Measurements from ENCODE around the gene ZNF362. TPM values are rescaled to one million over a fixed set of nuclear protein-coding genes. Genes with fewer than 3 reads are reported as not detected.

Gene ZNF362
- total and polyA plus RNA-seq, 10 of the 15 experiments (the other 5 are each of a cell fraction or from before 2014, with no cell fraction given) = 0.74 to 22.8 (median 7.4) TPM

DNA sequence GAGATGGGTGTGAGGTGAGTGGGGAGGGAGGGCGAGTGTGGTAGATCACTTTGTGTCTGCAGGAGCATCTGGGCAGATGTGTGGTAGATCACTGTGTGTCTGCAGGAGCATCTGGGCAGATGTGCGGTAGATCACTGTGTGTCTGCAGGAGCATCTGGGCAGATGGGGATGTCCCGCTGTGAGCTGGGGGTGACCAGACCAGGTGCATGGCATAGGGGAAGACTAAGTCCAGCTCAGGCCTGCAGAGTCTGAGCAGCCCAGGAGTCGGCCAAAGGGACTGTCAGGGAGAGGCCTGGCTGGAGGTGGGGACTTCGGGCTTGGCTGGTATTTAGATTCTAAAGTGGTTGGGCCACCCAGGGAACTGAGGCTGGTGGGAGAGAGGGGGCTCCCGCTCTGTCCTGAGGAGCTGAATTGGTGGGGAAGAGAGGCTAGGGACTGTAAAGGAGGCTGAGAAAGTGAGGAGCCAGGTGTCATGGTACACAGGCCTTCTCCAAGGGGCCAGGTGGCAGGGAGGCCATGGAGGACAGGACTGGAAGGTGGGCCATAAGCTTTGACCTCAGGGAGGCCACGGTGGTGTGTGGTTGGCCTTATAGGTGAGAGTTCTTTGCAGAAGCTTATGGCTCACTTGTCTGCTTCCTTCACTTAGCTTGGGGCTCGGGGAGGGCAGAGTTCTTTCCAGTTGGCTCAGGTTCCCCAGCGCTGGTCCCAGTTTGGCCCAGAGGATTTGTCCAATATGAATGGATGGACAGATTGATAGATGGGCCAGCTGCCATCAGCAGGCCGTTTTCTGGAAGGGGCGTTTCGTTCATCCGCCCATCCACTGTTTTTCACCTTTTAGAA, 15.6 kb downstream of the ZNF362 start:
- Histone ChIP-seq H3K27me3 (replicated peaks in 1 of 2; ENCODE audit: control insufficient read depth in 2 of 2, insufficient read depth in 2 of 2, low read length in 1 of 2) (no peaks in the 10 kb centered on the region), H3K9ac (ENCODE audit: control insufficient read depth, insufficient read depth, low read length) (no peak overlapping the region), H3K27ac (ENCODE audit: control insufficient read depth, insufficient read depth) (no peak overlapping the region), H3K4me3 (no peak overlapping the region), H3K4me1 (ENCODE audit: control insufficient read depth, insufficient read depth, low read length) (peaks cover 6% of the 10 kb centered on the region), H4K20me1 (ENCODE audit: control insufficient read depth, insufficient read depth) (no peaks in the 10 kb centered on the region), H3K36me3 (ENCODE audit: control insufficient read depth in 2 of 2, insufficient read depth in 2 of 2, low read length in 1 of 2) (no peaks in the 10 kb centered on the region; a peak in 2 of 4 replicates), H3K79me2 (ENCODE audit: control insufficient read depth, insufficient read depth, low read length) (no peaks in the 10 kb centered on the region), H2AFZ (ENCODE audit: control insufficient read depth, low read depth, low read length) (no peak overlapping the region), H3K9me3 (replicated peaks; ENCODE audit: control insufficient read depth, insufficient read depth, low read length) (no peaks in the 10 kb centered on the region), H3K4me2 (ENCODE audit: control insufficient read depth, insufficient read depth) (no peak overlapping the region)
- ChIA-PET SMC1A (ENCODE audit: uncharacterized antibody, unreplicated experiment) (no interaction called here), CTCF (interaction anchor here (1.0 to 1.5 kb wide), 3 partner anchors 11 to 24 kb away, joined by 3 to 10 read pairs (median 4); no protein-coding TSS in a partner anchor), POLR2A (no interaction called here), RAD21 (ENCODE audit: unreplicated experiment) (no interaction called here)
- no peak for DNase-seq (ENCODE audit: low read depth, low spot score)
- in situ Hi-C loops (cut with MboI) = no loop called here
- intact Hi-C loops (cut with micrococcal nuclease; ENCODE audit: unreplicated experiment) = no loop called here
- ATAC-seq = no peak
- BruUV-seq (replicated peaks) = no TSS peak
- FAIRE-seq = no peak
- 62% methylated on average over 13 of the region's 13 CpGs for WGBS (ENCODE audit: insufficient coverage, insufficient replicate concordance, low lambda C conversion rate, missing lambda C conversion rate)
- TF ChIP-seq WRNIP1 (IDR thresholded peaks at IDR 0.05; ENCODE audit: borderline replicate concordance, low read depth, low read length) (no peak), PML (IDR thresholded peaks at IDR 0.05; ENCODE audit: low read length) (no peak), RAD21 (IDR thresholded peaks at IDR 0.05; ENCODE audit: insufficient read depth, low read depth, low read length) (no peak), EP300 (IDR thresholded peaks at IDR 0.05; ENCODE audit: borderline replicate concordance in 1 of 2, control insufficient read depth in 1 of 2, low read depth in 2 of 2, low read length in 2 of 2) (no peak), CREB1 (IDR thresholded peaks at IDR 0.05; ENCODE audit: low read depth) (no peak), EZH2 (IDR thresholded peaks at IDR 0.05; ENCODE audit: borderline replicate concordance, control insufficient read depth, low read depth, low read length) (no peak), BMI1 (IDR thresholded peaks at IDR 0.05; ENCODE audit: borderline replicate concordance) (no peak), TARDBP (IDR thresholded peaks at IDR 0.05; ENCODE audit: borderline replicate concordance) (no peak), YBX1 (IDR thresholded peaks at IDR 0.05) (no peak), KLF5 (IDR thresholded peaks at IDR 0.05; ENCODE audit: partially characterized antibody) (no peak), MYB (IDR thresholded peaks at IDR 0.05; ENCODE audit: borderline replicate concordance, low read depth, low read length) (no peak), MTA2 (IDR thresholded peaks at IDR 0.05; ENCODE audit: low read depth) (no peak), EED (IDR thresholded peaks at IDR 0.05; ENCODE audit: low read depth) (no peak), ZNF622 (IDR thresholded peaks at IDR 0.05) (no peak)
- TF ChIP-seq, protein P1, sequence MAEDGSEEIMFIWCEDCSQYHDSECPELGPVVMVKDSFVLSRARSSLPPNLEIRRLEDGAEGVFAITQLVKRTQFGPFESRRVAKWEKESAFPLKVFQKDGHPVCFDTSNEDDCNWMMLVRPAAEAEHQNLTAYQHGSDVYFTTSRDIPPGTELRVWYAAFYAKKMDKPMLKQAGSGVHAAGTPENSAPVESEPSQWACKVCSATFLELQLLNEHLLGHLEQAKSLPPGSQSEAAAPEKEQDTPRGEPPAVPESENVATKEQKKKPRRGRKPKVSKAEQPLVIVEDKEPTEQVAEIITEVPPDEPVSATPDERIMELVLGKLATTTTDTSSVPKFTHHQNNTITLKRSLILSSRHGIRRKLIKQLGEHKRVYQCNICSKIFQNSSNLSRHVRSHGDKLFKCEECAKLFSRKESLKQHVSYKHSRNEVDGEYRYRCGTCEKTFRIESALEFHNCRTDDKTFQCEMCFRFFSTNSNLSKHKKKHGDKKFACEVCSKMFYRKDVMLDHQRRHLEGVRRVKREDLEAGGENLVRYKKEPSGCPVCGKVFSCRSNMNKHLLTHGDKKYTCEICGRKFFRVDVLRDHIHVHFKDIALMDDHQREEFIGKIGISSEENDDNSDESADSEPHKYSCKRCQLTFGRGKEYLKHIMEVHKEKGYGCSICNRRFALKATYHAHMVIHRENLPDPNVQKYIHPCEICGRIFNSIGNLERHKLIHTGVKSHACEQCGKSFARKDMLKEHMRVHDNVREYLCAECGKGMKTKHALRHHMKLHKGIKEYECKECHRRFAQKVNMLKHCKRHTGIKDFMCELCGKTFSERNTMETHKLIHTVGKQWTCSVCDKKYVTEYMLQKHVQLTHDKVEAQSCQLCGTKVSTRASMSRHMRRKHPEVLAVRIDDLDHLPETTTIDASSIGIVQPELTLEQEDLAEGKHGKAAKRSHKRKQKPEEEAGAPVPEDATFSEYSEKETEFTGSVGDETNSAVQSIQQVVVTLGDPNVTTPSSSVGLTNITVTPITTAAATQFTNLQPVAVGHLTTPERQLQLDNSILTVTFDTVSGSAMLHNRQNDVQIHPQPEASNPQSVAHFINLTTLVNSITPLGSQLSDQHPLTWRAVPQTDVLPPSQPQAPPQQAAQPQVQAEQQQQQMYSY (CRISPR knock-in tag; IDR thresholded peaks at IDR 0.05) = no peak

Measured in GM12878 (cell line).